ENCODE data around the gene GRIK3.

The GRIK3 gene

DNA sequence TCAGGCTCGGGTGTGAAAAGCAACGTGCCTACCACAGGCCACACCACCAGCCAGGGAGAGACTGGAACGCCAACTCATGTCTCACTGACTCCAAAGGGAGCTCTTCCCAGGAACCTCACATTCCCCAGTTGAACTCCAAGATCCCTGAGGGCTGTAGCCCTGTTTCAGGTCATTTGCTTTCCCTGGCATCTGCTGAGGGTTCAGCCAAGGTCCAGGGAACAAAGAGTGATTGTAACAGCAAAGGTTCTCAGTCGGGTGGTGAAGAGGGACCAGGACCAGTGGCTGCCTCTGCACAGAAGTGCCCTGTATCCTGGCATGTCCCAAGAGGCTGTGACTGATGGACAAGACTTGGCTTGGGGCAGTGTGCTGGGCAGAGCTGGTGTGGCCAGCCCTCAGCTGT lies 42.8 kb downstream of the GRIK3 start:
- Histone ChIP-seq H2BK5ac (ENCODE audit: low read depth, low read length, poor library complexity) (no peak overlapping the region), H2AK5ac (ENCODE audit: low read length) (no peak overlapping the region), H3K4me2 (ENCODE audit: low read length) (no peak overlapping the region)

DNA sequence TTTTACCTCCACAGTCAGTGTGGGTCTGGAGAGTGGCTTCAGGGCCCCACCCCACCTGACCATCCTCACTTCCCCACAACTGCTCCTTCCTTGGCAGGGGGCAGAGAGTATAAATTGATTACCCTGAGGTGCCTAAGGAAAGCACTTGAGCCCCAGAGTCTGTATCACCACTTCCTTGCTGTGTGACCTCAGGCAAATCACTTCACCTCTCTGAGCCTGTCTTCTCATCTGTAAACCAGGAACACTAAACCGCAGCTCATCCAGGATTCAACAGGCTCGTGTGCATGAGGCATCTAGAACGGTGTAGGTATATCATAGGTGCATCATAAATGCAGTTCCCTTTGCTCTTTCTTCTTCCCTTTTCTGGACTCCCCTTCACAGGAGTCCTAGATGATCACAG lies 43.4 kb downstream of the GRIK3 start:
- H3K4ac ChIP-seq (ENCODE audit: low read depth, low read length) = no peak overlapping the region
- no peaks in the 10 kb centered on the region for H3K79me1 ChIP-seq (ENCODE audit: low read length)
- DNase-seq = no peak
- H2AFZ ChIP-seq (ENCODE audit: insufficient read depth, low read length, poor library complexity) = no peak overlapping the region
- no CpG with 5 or more reads among the region's 3 CpGs for WGBS (ENCODE audit: extremely low coverage, insufficient coverage, insufficient read length)
- H3K79me2 ChIP-seq (ENCODE audit: control insufficient read depth, insufficient read depth, low read length, poor library complexity) = no peaks in the 10 kb centered on the region
- H3K4me3 ChIP-seq (ENCODE audit: low read depth, low read length) = no peak overlapping the region
- no peaks in the 10 kb centered on the region for H3K36me3 ChIP-seq (ENCODE audit: control insufficient read depth in 1 of 2, insufficient read depth in 2 of 2, low read length in 2 of 2)
- H3K27me3 ChIP-seq (ENCODE audit: insufficient read depth, low read length) = no peaks in the 10 kb centered on the region
- no peak overlapping the region for H2BK12ac ChIP-seq (ENCODE audit: low read length)
- peaks cover 2% of the 10 kb centered on the region for H3K9me3 ChIP-seq (ENCODE audit: insufficient read depth, low read depth, low read length)
- H4K12ac ChIP-seq (ENCODE audit: low read depth, low read length) = no peak overlapping the region
- no peak overlapping the region for H3K9ac ChIP-seq (ENCODE audit: low read length)
- no peak overlapping the region for H2BK5ac ChIP-seq (ENCODE audit: low read depth, low read length, poor library complexity)
- H3K14ac ChIP-seq (ENCODE audit: low read length) = no peak overlapping the region
- H4K91ac ChIP-seq (ENCODE audit: low read depth, low read length) = no peak overlapping the region
- H3K4me1 ChIP-seq (ENCODE audit: control insufficient read depth in 1 of 2, insufficient read depth in 2 of 2, low read length in 2 of 2) = no peaks in the 10 kb centered on the region
- no peak overlapping the region for H3K4me2 ChIP-seq (ENCODE audit: low read length)
- no peak overlapping the region for H4K8ac ChIP-seq (ENCODE audit: low read depth, low read length)
- H2BK120ac ChIP-seq (ENCODE audit: insufficient read depth, low read length, poor library complexity) = no peak overlapping the region
- H3K18ac ChIP-seq (ENCODE audit: low read length) = no peak overlapping the region
- no peak overlapping the region for H3K23ac ChIP-seq (ENCODE audit: low read length)
- no peak overlapping the region for H3K27ac ChIP-seq (ENCODE audit: low read depth, low read length)
- no peak overlapping the region for H2AK5ac ChIP-seq (ENCODE audit: low read length)

More for the DNA sequence above, 42.8 kb downstream of the GRIK3 start:
- no peaks in the 10 kb centered on the region for H3K79me1 ChIP-seq (ENCODE audit: low read length)
- H3K36me3 ChIP-seq (ENCODE audit: control insufficient read depth in 1 of 2, insufficient read depth in 2 of 2, low read length in 2 of 2) = no peaks in the 10 kb centered on the region
- no peak overlapping the region for H4K91ac ChIP-seq (ENCODE audit: low read depth, low read length)
- H3K14ac ChIP-seq (ENCODE audit: low read length) = no peak overlapping the region
- H2BK120ac ChIP-seq (ENCODE audit: insufficient read depth, low read length, poor library complexity) = no peak overlapping the region
- H3K27me3 ChIP-seq (ENCODE audit: insufficient read depth, low read length) = no peaks in the 10 kb centered on the region
- no CpG with 5 or more reads among the region's 4 CpGs for WGBS (ENCODE audit: extremely low coverage, insufficient coverage, insufficient read length)
- no peak overlapping the region for H4K12ac ChIP-seq (ENCODE audit: low read depth, low read length)
- no peak overlapping the region for H3K18ac ChIP-seq (ENCODE audit: low read length)
- H3K9ac ChIP-seq (ENCODE audit: low read length) = no peak overlapping the region
- H2AFZ ChIP-seq (ENCODE audit: insufficient read depth, low read length, poor library complexity) = no peak overlapping the region
- H3K4me3 ChIP-seq (ENCODE audit: low read depth, low read length) = no peak overlapping the region
- peaks cover 4% of the 10 kb centered on the region for H3K9me3 ChIP-seq (ENCODE audit: insufficient read depth, low read depth, low read length)
- no peak overlapping the region for H3K4ac ChIP-seq (ENCODE audit: low read depth, low read length)
- H3K79me2 ChIP-seq (ENCODE audit: control insufficient read depth, insufficient read depth, low read length, poor library complexity) = no peaks in the 10 kb centered on the region
- H2BK12ac ChIP-seq (ENCODE audit: low read length) = no peak overlapping the region
- no peaks in the 10 kb centered on the region for H3K4me1 ChIP-seq (ENCODE audit: control insufficient read depth in 1 of 2, insufficient read depth in 2 of 2, low read length in 2 of 2)
- no peak overlapping the region for H3K23ac ChIP-seq (ENCODE audit: low read length)
- H4K8ac ChIP-seq (ENCODE audit: low read depth, low read length) = no peak overlapping the region
- no peak for DNase-seq
- H3K27ac ChIP-seq (ENCODE audit: low read depth, low read length) = no peak overlapping the region

GRCh38 chr1:36989241-36989640 lies 45.1 kb downstream of the GRIK3 start:
- H4K8ac ChIP-seq (ENCODE audit: low read depth, low read length) = no peak overlapping the region
- no peak overlapping the region for H2BK120ac ChIP-seq (ENCODE audit: insufficient read depth, low read length, poor library complexity)
- no peak for DNase-seq
- H3K18ac ChIP-seq (ENCODE audit: low read length) = no peak overlapping the region
- H3K27ac ChIP-seq (ENCODE audit: low read depth, low read length) = no peak overlapping the region
- no peak overlapping the region for H2AK5ac ChIP-seq (ENCODE audit: low read length)
- H3K27me3 ChIP-seq (ENCODE audit: insufficient read depth, low read length) = no peaks in the 10 kb centered on the region
- H3K9ac ChIP-seq (ENCODE audit: low read length) = no peak overlapping the region
- H3K79me1 ChIP-seq (ENCODE audit: low read length) = no peaks in the 10 kb centered on the region
- H2BK5ac ChIP-seq (ENCODE audit: low read depth, low read length, poor library complexity) = no peak overlapping the region
- no peak overlapping the region for H3K14ac ChIP-seq (ENCODE audit: low read length)
- no peak overlapping the region for H4K12ac ChIP-seq (ENCODE audit: low read depth, low read length)
- H3K4me3 ChIP-seq (ENCODE audit: low read depth, low read length) = no peak overlapping the region
- peaks cover 2% of the 10 kb centered on the region for H3K9me3 ChIP-seq (ENCODE audit: insufficient read depth, low read depth, low read length)
- H2AFZ ChIP-seq (ENCODE audit: insufficient read depth, low read length, poor library complexity) = no peak overlapping the region
- no peaks in the 10 kb centered on the region for H3K4me1 ChIP-seq (ENCODE audit: control insufficient read depth in 1 of 2, insufficient read depth in 2 of 2, low read length in 2 of 2)
- H3K36me3 ChIP-seq (ENCODE audit: control insufficient read depth in 1 of 2, insufficient read depth in 2 of 2, low read length in 2 of 2) = no peaks in the 10 kb centered on the region
- H4K91ac ChIP-seq (ENCODE audit: low read depth, low read length) = no peak overlapping the region
- no peak overlapping the region for H2BK12ac ChIP-seq (ENCODE audit: low read length)
- H3K4me2 ChIP-seq (ENCODE audit: low read length) = no peak overlapping the region
- no CpG with 5 or more reads among the region's 8 CpGs for WGBS (ENCODE audit: extremely low coverage, insufficient coverage, insufficient read length)
- no peak overlapping the region for H3K4ac ChIP-seq (ENCODE audit: low read depth, low read length)
- H3K23ac ChIP-seq (ENCODE audit: low read length) = no peak overlapping the region
- H3K79me2 ChIP-seq (ENCODE audit: control insufficient read depth, insufficient read depth, low read length, poor library complexity) = no peaks in the 10 kb centered on the region

DNA sequence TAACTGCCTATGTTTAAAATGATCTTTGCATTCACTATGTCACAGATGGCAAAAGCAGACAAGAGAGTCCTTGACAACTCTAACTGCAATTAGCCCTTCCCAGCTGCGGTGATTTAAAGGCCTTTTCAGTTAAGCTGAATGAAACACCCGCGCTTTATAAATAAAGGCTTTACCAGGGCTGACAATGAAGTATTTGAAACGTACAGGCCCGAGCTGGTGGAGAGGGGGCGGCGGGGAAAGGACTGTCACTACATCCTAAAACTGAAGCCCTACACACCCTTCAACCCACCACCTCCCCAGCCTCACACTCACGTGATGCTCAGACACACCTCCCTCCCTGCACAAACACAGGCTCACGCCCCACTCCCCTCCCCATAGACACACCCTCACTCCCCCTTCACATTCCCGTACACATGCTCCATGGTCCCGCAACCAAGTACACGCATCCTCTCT lies 45.5 kb downstream of the GRIK3 start:
- Histone ChIP-seq H3K27ac (ENCODE audit: low read depth, low read length) (no peak overlapping the region), H3K79me2 (ENCODE audit: control insufficient read depth, insufficient read depth, low read length, poor library complexity) (no peaks in the 10 kb centered on the region), H3K27me3 (ENCODE audit: insufficient read depth, low read length) (no peaks in the 10 kb centered on the region), H3K79me1 (ENCODE audit: low read length) (no peaks in the 10 kb centered on the region), H3K4me2 (ENCODE audit: low read length) (no peak overlapping the region), H3K4me1 (ENCODE audit: control insufficient read depth in 1 of 2, insufficient read depth in 2 of 2, low read length in 2 of 2) (no peaks in the 10 kb centered on the region), H3K9me3 (ENCODE audit: insufficient read depth, low read depth, low read length) (peaks cover 2% of the 10 kb centered on the region), H3K36me3 (ENCODE audit: control insufficient read depth in 1 of 2, insufficient read depth in 2 of 2, low read length in 2 of 2) (no peaks in the 10 kb centered on the region), H2BK5ac (ENCODE audit: low read depth, low read length, poor library complexity) (no peak overlapping the region), H3K14ac (ENCODE audit: low read length) (no peak overlapping the region), H3K4me3 (ENCODE audit: low read depth, low read length) (no peak overlapping the region), H2AFZ (ENCODE audit: insufficient read depth, low read length, poor library complexity) (no peak overlapping the region), H3K23ac (ENCODE audit: low read length) (no peak overlapping the region), H4K12ac (ENCODE audit: low read depth, low read length) (no peak overlapping the region), H2BK12ac (ENCODE audit: low read length) (no peak overlapping the region), H2BK120ac (ENCODE audit: insufficient read depth, low read length, poor library complexity) (no peak overlapping the region), H3K18ac (ENCODE audit: low read length) (no peak overlapping the region), H2AK5ac (ENCODE audit: low read length) (no peak overlapping the region), H3K9ac (ENCODE audit: low read length) (no peak overlapping the region), H4K8ac (ENCODE audit: low read depth, low read length) (no peak overlapping the region), H3K4ac (ENCODE audit: low read depth, low read length) (no peak overlapping the region), H4K91ac (ENCODE audit: low read depth, low read length) (no peak overlapping the region)
- 100% methylated on average over 2 of the region's 12 CpGs for WGBS (ENCODE audit: extremely low coverage, insufficient coverage, insufficient read length)
- DNase-seq = no peak
